ENCODE results near the gene ARMC6. TPM values are rescaled to one million over a fixed set of nuclear protein-coding genes. Genes with fewer than 3 reads are reported as not detected.
"Not testable (repeated sequence)": the region's sequence is repeated elsewhere in the genome, so short reads cannot be mapped to it uniquely, and the experiment has no call there.

ARMC6 gene
- polyA plus RNA-seq, 4 donors, result 29.8 to 44.4 (median 35.1) TPM

- DNase-seq (ENCODE audit: low read depth in 4 of 4, low spot score in 3 of 4), result no peak
These were observed 69.8 kb downstream of the ARMC6 start for GRCh38 chr19:19103167-19103566.

GRCh38 chr19:19105365-19106055 lies 72.1 kb downstream of the ARMC6 start:
- DNase-seq (ENCODE audit: low read depth in 4 of 4, low spot score in 3 of 4), result peak in 2 of 4 donors; percentile 52 to 58

GRCh38 chr19:19106056-19106551 lies 72.7 kb downstream of the ARMC6 start:
- DNase-seq (ENCODE audit: low read depth in 4 of 4, low spot score in 3 of 4), result no peak

DNA sequence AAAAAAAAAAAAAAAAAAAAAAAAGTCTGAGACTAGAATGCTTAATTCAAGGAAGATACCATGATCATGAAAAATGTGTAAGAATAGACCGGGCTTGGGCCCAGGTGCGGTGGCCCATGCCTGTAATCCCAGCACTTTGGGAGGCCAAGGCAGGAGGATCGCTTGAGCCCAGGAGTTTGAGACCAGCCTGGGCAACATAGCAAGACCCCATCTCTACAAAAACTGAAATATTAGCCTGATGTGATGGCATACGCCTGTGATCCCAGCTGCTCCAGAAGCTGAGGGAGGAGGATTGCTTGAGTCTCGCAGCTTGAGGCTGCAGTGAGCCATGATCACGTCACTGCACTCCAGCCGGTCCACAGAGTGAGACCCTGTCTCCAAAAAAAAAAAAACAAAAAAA lies 73.5 kb downstream of the ARMC6 start:
- DNase-seq (ENCODE audit: low read depth in 4 of 4, low spot score in 3 of 4), result not testable (repeated sequence)

DNA sequence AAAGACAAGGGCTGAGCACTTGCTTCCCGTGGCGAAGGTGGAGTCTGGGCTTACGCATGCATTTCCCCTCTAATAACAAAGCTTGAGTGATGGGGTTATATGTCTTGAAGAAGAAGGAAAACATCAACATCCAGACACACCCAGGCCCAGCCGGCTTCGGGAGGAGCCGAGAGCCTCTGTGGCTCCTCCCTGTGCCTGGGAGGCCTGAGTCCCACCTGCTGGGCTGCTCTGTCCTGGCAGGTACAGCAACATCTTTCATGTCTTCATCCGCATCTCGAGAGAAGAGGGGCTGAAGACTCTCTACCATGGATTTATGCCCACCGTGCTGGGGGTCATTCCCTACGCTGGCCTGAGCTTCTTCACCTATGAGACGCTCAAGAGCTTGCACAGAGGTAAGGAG lies 74.3 kb downstream of the ARMC6 start:
- DNase-seq (ENCODE audit: low read depth in 4 of 4, low spot score in 3 of 4), result no peak

Other genes starting within 250 kb of the ARMC6 start
- under 1 TPM; 0.20 to 0.45 (median 0.29) TPM for gene COMP, start 242.3 kb upstream of the ARMC6 start, polyA plus RNA-seq (ENCODE audit: insufficient read length in 4 of 4)
- 10 to 100 TPM; 33.0 to 62.5 (median 51.6) TPM for gene UPF1, start 201.6 kb upstream of the ARMC6 start, polyA plus RNA-seq (ENCODE audit: insufficient read length in 4 of 4)
- gene CERS1, start 137.4 kb upstream of the ARMC6 start, polyA plus RNA-seq (ENCODE audit: insufficient read length in 4 of 4), result 1 to 10 TPM; 6.3 to 8.3 (median 6.7) TPM
- gene COPE, start 114.2 kb upstream of the ARMC6 start, polyA plus RNA-seq (ENCODE audit: insufficient read length in 4 of 4), result 100 to 1,000 TPM in 2 of 4 donors, 10 to 100 TPM in 2; 86.5 to 125 (median 98.0) TPM
- gene DDX49, start 113.9 kb upstream of the ARMC6 start, polyA plus RNA-seq (ENCODE audit: insufficient read length in 4 of 4), result 10 to 100 TPM; 33.4 to 51.5 (median 41.4) TPM
- gene HOMER3, start 92.4 kb upstream of the ARMC6 start, polyA plus RNA-seq (ENCODE audit: insufficient read length in 4 of 4), result 10 to 100 TPM; 44.3 to 77.7 (median 51.1) TPM
- gene SUGP2, start 86 bp upstream of the ARMC6 start, polyA plus RNA-seq (ENCODE audit: insufficient read length in 4 of 4), result 100 to 1,000 TPM in 2 of 4 donors, 10 to 100 TPM in 2; 78.4 to 133 (median 90.7) TPM
- gene SLC25A42, start 30.4 kb downstream of the ARMC6 start, polyA plus RNA-seq (ENCODE audit: insufficient read length in 4 of 4), result 10 to 100 TPM; 13.0 to 26.7 (median 16.8) TPM
- 10 to 100 TPM; 17.6 to 44.6 (median 27.1) TPM for gene TMEM161A, start 104.9 kb downstream of the ARMC6 start, polyA plus RNA-seq (ENCODE audit: insufficient read length in 4 of 4)
- gene MEF2B, start 136.7 kb downstream of the ARMC6 start, polyA plus RNA-seq (ENCODE audit: insufficient read length in 4 of 4), result 1 to 10 TPM; 1.2 to 3.3 (median 1.6) TPM
- gene BORCS8, start 158.5 kb downstream of the ARMC6 start, polyA plus RNA-seq (ENCODE audit: insufficient read length in 4 of 4), result 10 to 100 TPM; 13.3 to 24.9 (median 14.0) TPM
- 10 to 100 TPM; 35.3 to 95.2 (median 58.2) TPM for gene RFXANK, start 158.7 kb downstream of the ARMC6 start, polyA plus RNA-seq (ENCODE audit: insufficient read length in 4 of 4)
- 10 to 100 TPM; 10.3 to 16.0 (median 13.3) TPM for gene NR2C2AP, start 169.8 kb downstream of the ARMC6 start, polyA plus RNA-seq (ENCODE audit: insufficient read length in 4 of 4)
- under 1 TPM; 0.04 to 0.14 (median 0.06) TPM for gene NCAN, start 178.4 kb downstream of the ARMC6 start, polyA plus RNA-seq (ENCODE audit: insufficient read length in 4 of 4)
- gene TM6SF2, start 239.7 kb downstream of the ARMC6 start, polyA plus RNA-seq (ENCODE audit: insufficient read length in 4 of 4), result 1 to 10 TPM in 3 of 4 donors, under 1 TPM in 1; 0.87 to 3.8 (median 2.5) TPM

Measured in left renal pelvis (tissue), 4 donors.